Uterus (tissue), 2 donors: ENCODE results near the gene PLD6.

Source experiments
- CTCF ChIP-seq, 4 experiments: fragments of 200-600 bp in 2 of 4; fragments of 450-650 bp in 2 of 4; sonication (generic) in 2 of 4; IDR thresholded peaks; one replicate each; pipeline ENCODE4 v1.5.1; 2016 to 2019; ENCODE audit warnings: antibody characterized with exemption in 4 of 4, mild to moderate bottlenecking in 2 of 4, moderate library complexity in 1 of 4
- POLR2A ChIP-seq, 2 donors: fragments of 450-650 bp; IDR thresholded peaks; one replicate each; pipeline ENCODE4 v1.6.1; 2016; ENCODE audit warnings: antibody characterized with exemption in 2 of 2, mild to moderate bottlenecking in 1 of 2, moderate library complexity in 1 of 2

GRCh38 chr17:17170346-17170985 lies 35.7 kb downstream of the PLD6 start:
- TF ChIP-seq POLR2A (IDR thresholded peaks at IDR 0.05) (no peak), CTCF (IDR thresholded peaks at IDR 0.05) (no peak)
